ENCODE data around the gene TRIM2.

TRIM2 gene

GRCh38 chr4:153185331-153185852 is 18.9 kb upstream of the TRIM2 start:
- TF ChIP-seq POLR2AphosphoS5 (IDR thresholded peaks at IDR 0.05; ENCODE audit: low read depth, low read length): no peak
- no peak for TF ChIP-seq TAF1 (IDR thresholded peaks at IDR 0.05; ENCODE audit: borderline replicate concordance, insufficient read depth, low read length)
- TF ChIP-seq REST (IDR thresholded peaks at IDR 0.05; ENCODE audit: insufficient read depth in 1 of 2, low read depth in 2 of 2, low read length in 2 of 2): no peak
- TF ChIP-seq SIN3A (IDR thresholded peaks at IDR 0.05; ENCODE audit: borderline replicate concordance, insufficient read depth, low read length): no peak
- no peak for TF ChIP-seq FOXP2 (optimal IDR thresholded peaks at IDR 0.05; ENCODE audit: borderline replicate concordance, extremely low read depth, extremely low read length, insufficient read depth)

GRCh38 chr4:153186046-153186728 is 18.1 kb upstream of the TRIM2 start:
- no peak for TF ChIP-seq SIN3A (IDR thresholded peaks at IDR 0.05; ENCODE audit: borderline replicate concordance, insufficient read depth, low read length)
- no peak for TF ChIP-seq FOXP2 (optimal IDR thresholded peaks at IDR 0.05; ENCODE audit: borderline replicate concordance, extremely low read depth, extremely low read length, insufficient read depth)
- no peak for TF ChIP-seq POLR2AphosphoS5 (IDR thresholded peaks at IDR 0.05; ENCODE audit: low read depth, low read length)
- no peak for TF ChIP-seq REST (IDR thresholded peaks at IDR 0.05; ENCODE audit: insufficient read depth in 1 of 2, low read depth in 2 of 2, low read length in 2 of 2)
- TF ChIP-seq TAF1 (IDR thresholded peaks at IDR 0.05; ENCODE audit: borderline replicate concordance, insufficient read depth, low read length): no peak

GRCh38 chr4:153189016-153189801 is 15.0 kb upstream of the TRIM2 start:
- TF ChIP-seq SIN3A (IDR thresholded peaks at IDR 0.05; ENCODE audit: borderline replicate concordance, insufficient read depth, low read length): no peak
- no peak for TF ChIP-seq TAF1 (IDR thresholded peaks at IDR 0.05; ENCODE audit: borderline replicate concordance, insufficient read depth, low read length)
- no peak for TF ChIP-seq POLR2AphosphoS5 (IDR thresholded peaks at IDR 0.05; ENCODE audit: low read depth, low read length)
- no peak for TF ChIP-seq REST (IDR thresholded peaks at IDR 0.05; ENCODE audit: insufficient read depth in 1 of 2, low read depth in 2 of 2, low read length in 2 of 2)
- TF ChIP-seq FOXP2 (optimal IDR thresholded peaks at IDR 0.05; ENCODE audit: borderline replicate concordance, extremely low read depth, extremely low read length, insufficient read depth): no peak

- no peak for TF ChIP-seq TAF1 (IDR thresholded peaks at IDR 0.05; ENCODE audit: borderline replicate concordance, insufficient read depth, low read length)
- no peak for TF ChIP-seq SIN3A (IDR thresholded peaks at IDR 0.05; ENCODE audit: borderline replicate concordance, insufficient read depth, low read length)
These were observed 12.4 kb upstream of the TRIM2 start for GRCh38 chr4:153191795-153192363.

- TF ChIP-seq POLR2AphosphoS5 (IDR thresholded peaks at IDR 0.05; ENCODE audit: low read depth, low read length): no peak
These were observed 6.9 kb upstream of the TRIM2 start for GRCh38 chr4:153197301-153197700.

- TF ChIP-seq FOXP2 (optimal IDR thresholded peaks at IDR 0.05; ENCODE audit: borderline replicate concordance, extremely low read depth, extremely low read length, insufficient read depth) (no peak), SIN3A (IDR thresholded peaks at IDR 0.05; ENCODE audit: borderline replicate concordance, insufficient read depth, low read length) (no peak), POLR2AphosphoS5 (IDR thresholded peaks at IDR 0.05; ENCODE audit: low read depth, low read length) (no peak), TAF1 (IDR thresholded peaks at IDR 0.05; ENCODE audit: borderline replicate concordance, insufficient read depth, low read length) (no peak), REST (IDR thresholded peaks at IDR 0.05; ENCODE audit: insufficient read depth in 1 of 2, low read depth in 2 of 2, low read length in 2 of 2) (no peak)
These were observed 5.5 kb upstream of the TRIM2 start for GRCh38 chr4:153198719-153199118.
